ENCODE results near the gene CORO6.

The CORO6 gene

GRCh38 chr17:29568331-29569244, 54.1 kb downstream of the CORO6 start, which contains the start of gene TP53I13:
Gene TP53I13 (plus strand): TSS chr17:29568701. CDS start chr17:29568759, 58 bp downstream.
- in situ Hi-C loops (cut with MboI; ENCODE audit: low sequenced_read_pairs): loop anchor here (25.0 kb wide), 1 partner anchor 431 kb away; no protein-coding TSS in a partner anchor

DNA sequence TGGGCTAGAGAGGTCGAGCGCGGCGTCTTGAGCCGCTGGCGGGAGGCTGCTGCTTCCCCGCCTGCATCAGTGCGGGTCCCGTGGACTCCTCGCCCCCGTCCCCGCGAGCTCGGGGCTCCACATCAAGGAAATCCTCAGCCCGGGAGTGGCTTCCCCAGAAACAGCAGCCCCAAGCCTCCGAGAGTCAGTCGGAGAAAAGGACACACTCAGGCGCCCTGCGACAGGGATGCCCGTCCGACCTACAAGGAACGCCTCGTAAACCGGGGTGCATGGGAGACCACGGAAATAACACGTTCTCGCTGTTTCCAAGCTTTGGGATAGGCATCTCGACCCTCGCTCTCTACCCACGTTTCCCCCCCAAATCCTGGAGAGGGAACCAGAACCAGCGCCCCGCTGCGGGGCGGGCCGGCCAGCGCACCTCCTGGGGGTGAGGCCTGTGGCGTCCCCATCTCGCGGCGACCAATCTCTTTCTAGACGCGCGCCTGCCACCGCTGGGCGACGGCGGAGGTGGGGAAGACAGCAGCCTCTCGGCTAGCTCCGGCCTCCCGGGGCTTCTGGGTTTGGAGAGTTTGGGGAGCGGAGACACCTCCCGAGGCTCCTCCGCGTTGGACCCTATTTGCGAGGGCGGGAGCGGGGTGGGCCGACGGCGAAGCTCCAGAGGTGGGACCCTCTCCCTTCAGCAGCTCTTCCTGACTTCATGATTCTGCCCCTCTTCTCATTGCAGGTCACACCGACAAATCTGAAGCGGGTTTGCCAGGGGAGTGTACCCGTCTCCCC, 55.0 kb downstream of the CORO6 start:
- in situ Hi-C loops (cut with MboI; ENCODE audit: low sequenced_read_pairs): loop anchor here (25.0 kb wide), 1 partner anchor 430 kb away; no protein-coding TSS in a partner anchor

- in situ Hi-C loops (cut with MboI; ENCODE audit: low sequenced_read_pairs): loop anchor here (25.0 kb wide), 1 partner anchor 430 kb away; no protein-coding TSS in a partner anchor
These were observed 55.5 kb downstream of the CORO6 start for GRCh38 chr17:29567304-29567553.

DNA sequence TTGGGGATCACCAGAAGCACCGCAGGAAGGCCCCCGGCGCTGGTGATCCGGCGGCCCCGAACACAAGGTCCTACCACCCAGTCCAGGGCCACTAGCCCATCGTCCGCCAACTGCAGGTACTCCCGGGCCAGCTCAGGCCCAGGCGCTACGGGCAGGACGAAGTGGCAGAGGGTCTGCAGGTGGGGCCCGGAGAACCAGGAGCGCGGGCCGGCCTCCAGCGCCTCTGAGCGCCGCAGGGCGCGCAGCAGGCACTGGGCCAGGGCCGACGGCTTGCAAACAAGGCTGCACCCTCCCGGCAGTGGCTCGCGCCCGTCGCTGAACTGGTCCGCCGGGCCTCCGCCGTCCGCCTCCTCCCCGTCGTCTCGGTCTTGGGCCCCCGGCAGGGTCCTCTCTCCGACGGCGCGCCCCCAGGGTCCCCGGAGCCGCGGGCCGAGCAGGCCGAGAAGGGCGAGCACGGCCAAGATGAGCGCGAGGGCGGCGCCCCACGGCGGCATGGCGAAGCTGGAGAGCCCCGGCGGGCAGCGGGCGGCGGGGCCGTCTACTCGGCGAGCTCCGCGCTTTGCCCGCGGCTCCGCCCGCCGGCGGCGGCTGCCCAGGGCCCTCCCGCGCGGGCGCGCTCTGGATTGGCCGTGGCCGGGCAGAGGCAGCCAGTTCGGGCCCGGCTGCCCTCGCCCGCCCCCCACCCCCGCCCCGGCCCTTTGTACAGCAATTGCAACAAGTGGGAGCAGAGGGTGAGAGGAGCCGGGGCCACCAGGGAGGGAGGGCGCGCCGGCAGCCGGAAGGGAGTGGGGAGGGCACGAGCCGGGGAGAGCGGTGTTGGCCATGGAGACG, 56.0 kb downstream of the CORO6 start, which contains the start of gene ABHD15:
Gene ABHD15, minus strand, starts transcription at position 565 of the 831 bp plus-strand sequence. Its CDS starts 71 bp downstream, at position 494.
- in situ Hi-C loops (cut with MboI; ENCODE audit: low sequenced_read_pairs): loop anchor here (25.0 kb wide), 1 partner anchor 429 kb away; no protein-coding TSS in a partner anchor

- in situ Hi-C loops (cut with MboI; ENCODE audit: low sequenced_read_pairs): loop anchor here (25.0 kb wide), 1 partner anchor 429 kb away; no protein-coding TSS in a partner anchor
These were observed 56.9 kb downstream of the CORO6 start for GRCh38 chr17:29565643-29566472.

Measured in HL-60/S4 (cell line).